HG02623 (cell line): ENCODE data around the gene COL27A1.

ENCODE experiments used
- ATAC-seq: cut with Tn5 transposase; IDR thresholded peaks from one replicate; pipeline ENCODE4 v1.9.1; 2021; ENCODE audit warnings: moderate library complexity; ENCODE audit not compliant: unreplicated experiment

COL27A1 gene

DNA sequence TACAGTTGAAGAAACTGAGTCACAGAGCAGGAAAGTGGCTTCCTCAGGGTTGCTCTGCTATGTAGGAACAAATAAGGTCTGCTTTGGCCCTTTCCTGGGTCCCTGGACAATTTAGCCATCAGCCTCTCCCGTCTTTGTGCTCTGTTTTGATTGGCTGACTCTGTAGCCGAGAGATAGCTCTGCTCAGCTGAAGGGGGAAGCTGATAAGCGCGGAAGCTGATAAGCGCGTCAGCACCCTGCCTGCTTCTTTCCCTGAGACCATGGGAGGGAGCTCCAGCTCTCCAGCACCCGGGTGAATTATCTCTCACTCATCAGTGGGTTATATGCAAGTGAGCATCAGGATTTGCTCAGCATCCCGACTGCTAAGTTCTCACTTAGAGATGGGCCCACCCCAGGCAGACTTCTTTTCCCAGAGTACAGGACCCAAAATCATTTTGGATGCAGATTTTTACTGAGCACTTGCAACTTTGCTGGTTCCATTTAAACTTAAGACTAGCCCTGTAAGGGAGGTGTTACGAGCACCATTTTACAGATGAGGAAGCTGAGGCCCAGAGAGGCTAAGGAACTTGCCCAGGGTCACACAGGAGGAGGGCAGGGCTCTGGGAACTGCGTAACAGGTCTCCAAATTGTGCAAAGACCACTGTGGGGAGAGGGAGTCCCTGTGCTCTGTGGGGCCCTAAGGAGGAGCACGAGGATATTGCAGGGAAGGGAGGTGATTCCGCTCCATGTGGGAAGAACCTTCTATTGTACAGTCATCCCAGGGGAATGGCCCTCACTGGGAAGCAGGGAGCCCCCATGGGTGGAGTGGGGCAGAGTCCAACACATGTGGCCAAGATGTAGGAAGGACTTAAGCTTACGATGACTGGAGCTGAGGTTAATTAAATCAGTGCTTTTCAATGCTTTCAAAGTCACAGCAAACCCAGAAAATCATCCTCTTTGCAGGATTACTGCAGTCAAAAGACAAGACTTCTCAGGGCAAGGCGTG lies 83.8 kb downstream of the COL27A1 start:
- ATAC-seq: no peak

DNA sequence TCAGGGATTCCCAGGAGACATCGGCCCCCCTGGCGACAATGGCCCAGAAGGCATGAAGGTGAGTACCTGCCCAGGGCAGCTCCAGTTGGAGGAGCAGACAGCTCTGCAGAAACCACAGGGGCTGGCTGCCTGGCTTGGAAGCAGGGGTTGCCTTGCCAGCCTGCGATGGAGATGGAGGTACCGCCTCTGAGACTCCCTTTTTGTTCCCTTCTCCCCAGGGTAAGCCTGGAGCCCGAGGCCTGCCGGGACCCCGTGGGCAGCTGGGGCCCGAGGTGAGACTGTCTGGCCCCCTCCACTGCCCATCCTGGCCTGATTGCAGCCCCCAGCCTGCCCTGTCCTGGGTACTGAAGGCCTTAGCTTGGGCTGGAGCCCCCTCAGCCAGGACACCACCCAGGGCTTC lies 84.9 kb downstream of the COL27A1 start:
- no peak for ATAC-seq

DNA sequence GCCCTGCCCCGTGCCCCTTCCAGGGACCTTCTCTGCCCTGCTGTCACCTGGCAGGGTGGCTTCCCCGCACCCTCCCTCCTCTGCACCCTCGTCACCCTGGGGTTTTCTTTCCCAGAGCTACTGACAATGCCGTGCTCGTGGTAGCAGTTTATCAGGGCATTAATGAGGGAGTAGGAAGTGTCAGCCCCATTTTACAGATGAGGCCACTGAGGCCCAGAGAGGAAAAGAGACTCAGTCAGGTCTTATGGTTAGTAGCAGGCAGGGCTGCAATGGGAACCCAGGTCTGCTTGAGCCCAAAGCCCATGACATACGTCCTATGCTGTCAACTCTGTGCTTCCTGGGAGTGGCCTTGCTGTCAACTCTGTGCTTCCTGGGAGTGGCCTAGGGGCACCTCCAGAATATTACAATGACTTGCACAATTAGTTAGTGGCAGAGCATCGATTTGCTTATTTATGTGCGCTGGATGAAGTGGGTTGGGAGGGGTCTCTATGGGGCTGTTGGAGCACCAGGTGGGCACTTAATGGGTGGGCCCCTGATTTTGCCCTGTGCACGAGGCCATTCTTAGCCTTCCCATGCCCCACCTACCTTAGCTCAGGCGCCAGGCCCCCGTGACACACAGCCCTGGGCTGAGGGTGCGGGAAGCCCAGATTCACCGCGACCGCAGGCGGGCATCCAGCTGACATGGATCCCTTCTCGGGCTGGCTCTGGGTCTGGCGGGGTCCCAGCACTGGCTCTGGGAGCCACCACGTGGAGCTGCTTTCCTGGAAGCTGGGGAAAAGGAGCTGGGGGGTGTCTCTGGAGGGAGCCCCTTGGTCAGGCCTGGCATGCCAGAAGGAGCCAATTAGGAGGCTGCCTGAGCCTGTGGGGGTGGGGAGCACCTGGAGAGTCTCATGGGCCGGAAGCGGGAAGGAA lies 85.6 kb downstream of the COL27A1 start:
- ATAC-seq: no peak

DNA sequence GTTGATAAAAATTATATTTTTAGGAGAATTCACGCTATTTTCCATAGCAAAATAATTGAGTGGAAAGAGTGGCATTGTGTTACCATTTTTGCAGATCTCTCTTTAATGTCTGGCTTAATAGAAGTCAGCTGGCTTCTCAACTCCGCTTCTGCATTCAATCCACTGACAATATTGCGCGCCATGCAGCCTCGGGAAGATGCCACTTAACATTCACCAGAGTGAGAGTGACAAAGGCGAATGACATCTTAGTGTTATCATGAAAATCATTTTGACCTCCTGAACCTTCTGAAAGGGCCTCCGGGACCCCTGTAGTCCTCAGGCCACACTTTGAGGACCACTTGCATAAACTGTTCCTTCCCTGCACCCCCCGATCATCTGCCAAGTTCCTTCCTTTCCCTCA lies 87.5 kb downstream of the COL27A1 start:
- ATAC-seq: no peak

DNA sequence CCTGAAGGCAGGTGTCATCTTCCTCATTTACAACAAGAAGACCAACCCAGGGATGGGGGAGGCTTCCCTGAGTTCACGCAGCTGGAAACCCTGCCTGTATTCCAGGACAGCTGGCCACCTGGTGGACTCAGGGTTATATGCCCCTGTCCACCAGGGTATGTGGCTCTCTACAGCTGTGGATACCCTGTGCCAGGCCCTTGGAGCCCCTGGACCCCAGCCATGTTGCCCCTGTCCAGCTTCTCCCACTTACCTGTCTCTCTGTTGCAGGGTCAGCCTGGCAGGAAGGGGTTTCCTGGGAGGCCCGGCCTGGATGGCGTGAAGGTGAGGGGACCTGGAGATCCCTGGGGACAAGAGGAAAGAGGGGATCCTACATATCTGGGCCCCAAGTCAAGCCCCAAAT lies 87.9 kb downstream of the COL27A1 start:
- no peak for ATAC-seq

DNA sequence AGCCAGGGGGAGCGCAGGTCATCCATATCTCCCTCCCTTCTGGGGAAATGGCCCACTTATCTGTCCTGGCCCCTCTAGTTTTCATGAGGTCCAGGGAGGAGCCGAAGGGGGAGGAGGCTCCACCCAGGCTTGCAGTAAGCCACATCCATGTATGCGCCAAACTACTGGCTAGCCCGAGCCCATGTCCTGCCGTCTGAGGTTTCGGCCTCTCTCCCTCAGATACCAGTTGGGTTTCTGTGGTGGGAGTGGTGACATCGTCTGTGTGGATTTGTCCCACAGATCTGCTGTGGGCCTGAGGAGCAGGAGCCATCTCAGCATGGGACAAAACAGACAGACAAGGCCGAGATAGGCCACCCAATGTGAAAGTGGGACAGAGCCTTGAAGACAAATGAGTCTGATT lies 89.2 kb downstream of the COL27A1 start:
- ATAC-seq: no peak

DNA sequence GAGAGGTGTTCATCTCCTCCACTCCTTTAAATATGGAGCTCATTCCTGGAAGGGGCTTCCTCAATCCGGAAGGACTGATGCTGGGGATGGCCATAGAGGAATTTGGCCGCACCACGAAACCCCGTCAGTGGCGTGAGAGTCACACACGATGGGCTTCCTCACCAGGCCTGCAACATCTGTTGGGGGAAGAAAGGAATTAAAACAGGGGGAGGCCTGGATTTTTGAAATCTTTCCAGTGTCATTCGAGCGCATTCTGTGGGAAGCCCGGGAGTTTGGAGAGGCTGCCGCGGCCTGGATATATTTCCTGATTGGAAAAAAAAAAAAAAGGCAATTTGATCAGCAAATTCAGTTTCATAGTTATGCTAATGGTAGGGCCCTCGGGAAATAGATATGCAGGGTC lies 91.2 kb downstream of the COL27A1 start:
- ATAC-seq: no peak

DNA sequence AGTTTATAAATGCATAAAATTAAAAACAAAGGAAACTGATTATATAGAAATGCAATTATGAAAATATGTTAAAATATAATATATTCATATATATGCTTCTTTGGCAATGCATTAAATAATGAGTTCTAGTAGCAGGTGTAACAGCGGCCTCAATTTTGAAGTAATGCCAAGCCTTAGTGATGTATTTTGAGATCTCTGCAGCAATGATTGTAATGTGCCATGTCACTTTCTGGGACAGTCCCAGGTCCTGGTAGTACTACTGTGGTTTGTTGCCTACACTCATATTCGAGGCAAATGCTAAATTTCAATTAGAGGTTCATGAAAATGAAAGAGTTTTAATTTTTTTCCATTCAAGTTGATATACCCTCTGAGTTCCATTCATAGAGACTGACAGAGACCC lies 91.7 kb downstream of the COL27A1 start:
- ATAC-seq: no peak

DNA sequence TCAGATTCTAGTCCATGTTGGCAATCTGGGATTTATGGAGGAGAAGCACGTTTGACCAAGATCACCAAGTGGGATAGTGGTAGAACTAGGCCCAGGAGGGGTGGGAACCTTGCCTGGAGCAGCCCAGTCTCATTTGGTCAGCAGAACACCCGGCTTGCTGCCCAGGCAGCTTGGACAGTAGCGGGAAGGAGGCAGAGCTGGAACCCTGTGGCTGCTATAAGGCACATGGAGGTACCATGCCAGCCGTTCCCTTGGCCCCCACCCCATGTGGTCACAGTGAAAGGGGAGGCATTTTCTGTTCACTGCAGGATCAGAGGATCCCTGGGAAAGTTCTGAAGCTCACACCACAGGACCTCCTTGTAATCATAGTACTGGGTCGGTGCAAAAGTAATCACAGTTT lies 92.2 kb downstream of the COL27A1 start:
- no peak for ATAC-seq

DNA sequence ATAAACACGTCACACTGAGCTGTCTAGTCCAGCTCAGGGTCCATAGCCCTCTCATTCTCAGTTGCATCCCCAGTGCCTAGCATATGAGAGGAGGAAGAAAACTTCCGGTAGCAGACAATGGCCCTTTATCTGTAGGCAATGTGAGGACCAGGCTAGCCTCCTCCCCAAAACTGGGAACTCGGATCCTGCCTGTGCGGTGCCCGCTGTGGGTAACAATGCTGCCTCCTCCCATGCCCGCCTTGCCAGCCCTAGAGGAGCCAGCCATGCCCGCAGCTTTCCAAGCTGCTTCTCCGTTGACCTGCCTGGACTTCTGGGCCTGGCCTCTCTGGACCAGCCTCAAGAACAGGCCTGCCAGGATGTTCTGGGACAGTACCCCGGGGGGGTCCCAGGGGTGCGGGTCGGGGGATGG lies 93.0 kb downstream of the COL27A1 start:
- ATAC-seq: no peak

DNA sequence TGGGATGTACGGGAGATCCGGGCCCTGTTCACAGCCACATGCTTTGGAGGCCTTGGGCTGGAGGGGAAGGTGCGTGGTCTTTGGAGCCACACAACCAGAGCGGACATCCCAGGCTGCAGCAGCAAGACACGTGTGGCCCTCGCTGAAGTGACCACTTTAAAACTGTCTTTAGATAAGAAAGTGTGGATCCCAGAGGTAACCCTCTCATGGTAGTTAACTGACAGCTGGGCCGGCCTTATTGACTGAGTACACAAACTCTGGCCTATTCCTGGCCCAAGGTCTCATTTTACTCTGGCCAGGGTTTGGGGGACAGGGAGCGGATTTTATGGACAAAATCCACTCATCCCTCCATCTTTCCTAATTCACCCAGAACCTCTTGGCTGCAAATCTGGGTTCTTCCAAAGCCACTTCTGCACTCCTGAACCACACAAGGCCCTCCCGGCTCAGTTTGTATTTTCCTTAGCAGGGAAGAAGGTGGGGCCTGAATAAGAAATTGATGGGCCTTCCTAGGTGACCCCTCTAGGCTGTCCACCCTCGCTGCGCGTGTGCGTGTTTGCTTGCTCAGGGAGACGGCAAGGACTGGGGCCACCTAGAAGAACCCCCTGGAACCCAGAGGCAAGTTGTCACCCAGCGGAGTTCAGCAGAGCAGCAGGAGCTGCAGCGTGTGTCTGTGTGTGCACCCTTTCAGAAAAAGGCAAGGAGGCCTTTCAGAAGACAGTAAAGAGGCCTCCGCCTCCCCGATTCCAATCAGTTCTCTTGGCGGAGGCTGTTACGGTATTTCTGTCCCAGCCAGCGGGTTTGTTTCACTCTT lies 94.3 kb downstream of the COL27A1 start:
- ATAC-seq: no peak

DNA sequence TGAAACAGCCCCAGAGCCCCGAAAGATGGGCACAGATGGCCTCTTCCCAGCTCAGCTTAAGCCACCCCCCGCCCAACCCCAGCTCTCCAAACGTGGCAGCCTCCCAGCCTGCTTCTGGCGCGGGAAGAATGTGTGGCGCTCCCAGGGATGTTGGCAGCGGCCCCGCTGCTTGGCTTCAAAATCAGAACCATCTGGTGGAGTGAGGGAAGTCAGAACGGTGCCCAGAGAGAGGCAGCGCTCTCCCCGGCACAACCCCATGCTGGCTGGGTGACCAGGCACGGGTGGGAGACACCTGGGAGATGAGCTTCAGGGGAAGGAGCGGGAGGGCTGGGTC lies 94.9 kb downstream of the COL27A1 start:
- ATAC-seq: no peak

DNA sequence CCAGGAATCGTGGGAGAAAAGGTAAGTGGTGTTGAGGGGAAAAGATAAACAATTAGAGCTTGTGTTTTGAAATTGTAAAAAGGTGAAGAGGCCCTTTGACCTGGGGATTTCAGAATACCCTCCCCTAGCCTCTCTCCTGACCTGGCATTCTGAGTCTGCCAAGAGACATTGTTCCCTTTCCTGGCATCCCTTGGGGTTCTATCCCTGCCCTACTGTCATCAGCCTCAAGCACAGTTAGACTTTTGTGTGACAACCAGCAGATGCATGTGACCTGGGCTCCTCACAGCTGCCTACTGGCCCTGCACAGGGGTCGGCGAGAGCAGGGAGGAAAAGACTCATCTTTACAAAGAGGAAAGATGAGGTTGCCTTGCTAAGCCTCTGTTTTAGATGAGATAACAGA lies 95.3 kb downstream of the COL27A1 start:
- ATAC-seq: no peak

DNA sequence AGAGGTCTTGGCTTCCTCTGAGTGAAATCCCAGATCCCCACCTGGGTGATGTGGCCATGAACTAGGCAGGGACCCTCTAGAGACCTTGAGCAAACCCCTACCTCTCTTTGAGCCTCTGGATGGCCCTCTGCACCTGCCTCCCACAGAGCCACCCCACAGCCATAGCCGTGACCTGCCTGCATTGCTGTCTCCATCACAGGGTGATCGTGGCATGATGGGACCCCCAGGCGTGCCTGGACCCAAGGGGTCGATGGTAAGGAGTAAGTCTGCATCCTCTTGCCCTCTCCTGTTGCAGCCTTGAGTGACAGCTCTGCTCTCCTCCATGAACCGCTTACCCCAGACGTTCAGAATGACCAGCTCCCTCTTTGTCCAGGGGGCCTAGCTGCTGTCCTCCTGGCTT lies 97.1 kb downstream of the COL27A1 start:
- no peak for ATAC-seq

DNA sequence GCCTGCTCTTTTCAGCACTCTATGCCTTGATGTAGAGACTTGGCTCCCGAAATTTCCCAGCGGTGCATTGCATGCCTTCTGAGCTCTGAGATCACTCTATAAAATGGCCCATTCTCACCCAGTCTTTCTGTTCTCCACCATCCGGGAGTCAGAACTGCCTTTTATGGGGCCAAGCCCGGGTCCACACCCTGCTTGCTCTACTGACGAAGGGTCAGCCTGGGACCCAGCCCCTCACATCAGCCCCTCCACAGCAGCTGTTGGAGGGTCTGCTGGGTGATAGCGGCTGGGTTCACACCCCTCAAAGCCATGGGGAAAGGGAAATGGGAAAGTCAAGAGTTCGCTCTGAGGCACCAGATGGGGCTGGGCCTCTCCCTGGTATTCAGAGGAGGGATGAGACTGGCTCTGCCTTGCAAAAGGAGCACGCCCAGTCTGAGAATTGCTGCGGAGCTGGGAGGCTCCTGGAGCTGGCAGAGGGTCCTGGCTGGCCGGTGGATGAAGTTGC lies 101.5 kb downstream of the COL27A1 start:
- ATAC-seq: no peak

DNA sequence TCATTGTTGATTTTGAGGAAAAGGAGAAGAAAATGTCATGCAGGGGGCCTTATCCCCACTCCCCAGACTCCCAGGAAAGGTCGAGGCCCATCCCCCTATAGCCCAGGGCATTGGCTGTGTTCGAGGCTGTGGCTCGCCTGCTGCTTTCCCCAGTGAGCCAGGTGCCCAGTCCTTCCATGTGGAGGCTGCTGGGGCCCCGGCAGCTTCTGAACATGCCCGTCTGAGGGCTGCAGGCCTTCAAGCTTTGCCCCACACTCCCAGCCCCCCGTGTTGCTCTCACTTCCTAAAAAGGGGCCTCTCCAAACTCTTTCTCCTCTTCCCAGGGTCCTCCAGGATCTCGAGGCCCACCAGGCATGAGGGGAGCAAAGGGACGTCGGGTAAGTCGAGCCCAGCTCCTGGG lies 102.9 kb downstream of the COL27A1 start:
- no peak for ATAC-seq

DNA sequence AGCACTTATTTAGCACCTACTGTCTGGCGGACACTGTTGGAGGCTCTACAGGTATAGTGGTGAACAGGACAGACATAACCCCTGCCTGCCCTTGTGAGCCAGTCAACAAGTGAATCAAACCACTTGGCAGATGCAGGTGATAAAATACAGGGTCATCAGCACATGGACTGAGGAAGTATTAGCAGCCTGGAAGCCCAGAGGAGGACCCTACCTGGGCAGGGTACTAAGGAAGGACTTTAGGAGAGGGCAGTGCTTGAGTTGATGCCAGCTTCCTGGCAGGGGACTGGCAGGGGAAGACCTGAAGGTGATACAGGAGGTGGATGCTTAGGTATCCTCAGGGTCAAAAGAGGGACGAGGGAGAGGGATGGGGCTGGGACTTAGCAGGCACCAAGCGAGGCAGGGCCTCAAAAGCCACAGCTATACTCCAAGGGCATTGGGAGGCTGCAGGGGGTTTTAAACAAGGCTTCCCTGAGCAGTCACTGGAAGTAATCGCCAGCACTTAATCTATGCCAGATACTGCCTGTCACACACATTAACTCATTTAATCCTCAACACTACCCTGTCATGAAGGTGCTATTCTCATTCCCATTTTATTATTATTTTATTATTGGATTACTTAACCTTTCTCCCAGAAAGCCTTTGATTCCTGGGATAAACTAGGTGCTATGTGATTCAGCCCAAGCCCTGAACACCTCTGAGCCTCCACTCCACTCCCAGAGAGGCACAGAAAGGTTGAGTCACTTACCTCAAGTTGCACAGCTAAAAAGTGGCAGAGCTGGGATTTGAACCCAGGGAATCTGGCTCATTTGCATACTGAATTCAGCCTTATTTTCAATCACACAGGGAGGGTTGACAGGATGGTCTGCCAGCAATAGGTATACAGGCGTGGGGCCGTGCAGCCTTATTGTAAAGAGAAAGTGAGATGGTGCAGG lies 103.8 kb downstream of the COL27A1 start:
- no peak for ATAC-seq

DNA sequence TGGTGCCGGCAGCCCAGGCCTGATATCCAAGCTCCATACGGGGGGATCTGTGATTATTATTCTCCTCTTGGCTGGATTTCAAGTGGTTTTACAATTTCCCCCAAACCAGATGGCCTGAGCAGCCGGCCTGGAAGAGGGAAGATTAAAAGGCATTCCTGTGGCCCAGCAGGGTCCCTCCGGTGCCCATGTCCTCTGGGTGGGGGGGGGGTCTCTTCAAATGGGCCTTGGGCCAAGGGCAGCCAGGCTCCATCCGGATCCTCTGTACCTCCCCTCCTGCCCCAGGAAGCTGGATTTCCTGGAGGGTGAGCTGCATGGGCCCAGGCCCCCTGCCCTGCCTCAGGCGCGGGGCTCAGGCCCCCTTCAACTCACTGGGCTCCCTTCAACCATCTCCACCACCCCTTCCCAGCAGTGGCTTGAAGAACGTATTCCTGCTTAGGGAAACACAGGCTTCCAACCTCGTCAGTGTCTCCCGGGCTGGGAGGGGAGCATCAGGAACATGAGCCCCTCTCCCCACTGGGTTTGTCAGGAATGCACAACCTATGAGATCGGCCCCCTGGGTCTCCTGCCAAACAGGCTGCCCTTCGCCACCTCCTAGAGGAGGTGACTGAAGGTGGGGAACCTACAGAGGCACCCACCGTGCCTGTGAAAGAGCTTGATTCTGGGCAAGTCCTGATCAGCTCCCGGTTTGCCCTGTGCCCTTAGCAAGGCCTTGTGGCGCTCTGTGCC lies 104.6 kb downstream of the COL27A1 start:
- ATAC-seq: no peak

DNA sequence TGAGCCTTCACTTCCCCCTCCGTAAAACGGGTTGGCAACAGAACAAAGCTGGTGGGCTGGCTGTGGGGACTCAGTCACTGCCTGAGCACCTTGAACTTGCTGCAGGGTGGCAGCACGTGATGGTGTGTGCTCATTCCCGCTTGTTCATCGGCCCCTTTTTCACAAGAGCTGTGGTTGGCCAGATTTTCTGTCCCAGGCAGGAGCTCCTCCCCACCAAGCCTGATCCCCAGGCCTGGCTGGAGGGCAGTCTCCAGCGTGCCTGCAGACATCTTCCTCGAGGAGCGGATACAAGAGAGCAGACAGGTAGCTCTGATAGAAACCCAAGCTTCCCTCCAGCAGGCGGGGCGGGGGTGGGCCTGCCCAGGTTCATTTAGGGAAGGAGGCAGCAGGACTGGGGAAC lies 105.7 kb downstream of the COL27A1 start:
- no peak for ATAC-seq
